Left lung (tissue), 10 donors: ENCODE results near the gene DTD2. TPM values are rescaled to one million over a fixed set of nuclear protein-coding genes. Genes with fewer than 3 reads are reported as not detected.

Experiments used
- ATAC-seq: fragments of 200-7000 bp; cut with Tn5 transposase; one replicate; pipeline ENCODE4 v1.9.1; 2020; ENCODE audit warnings: moderate library complexity
- DNase-seq, 4 donors: peaks; one replicate each; pipeline ENCODE4 v3.0.0-alpha.2; 2013 to 2020
- H3K27ac ChIP-seq, 2 donors: fragments of 200-600 bp; sonication (generic) in 1 of 2; one replicate each; pipeline versions ENCODE4 v1.5.0 to v1.8.0; 2020 to 2021
- H3K27me3 ChIP-seq, 2 donors: fragments of 200-600 bp; sonication (generic) in 1 of 2; one replicate each; pipeline versions ENCODE4 v1.5.0 to v1.8.0; 2020 to 2021
- H3K36me3 ChIP-seq, 2 donors: fragments of 200-600 bp; sonication (generic) in 1 of 2; one replicate each; pipeline versions ENCODE4 v1.5.0 to v1.8.0; 2020 to 2021
- H3K4me1 ChIP-seq, 2 donors: fragments of 200-600 bp; one replicate each; pipeline ENCODE4 v1.8.0; 2021
- H3K4me3 ChIP-seq, 2 donors: fragments of 200-600 bp; sonication (generic) in 1 of 2; one replicate each; pipeline versions ENCODE4 v1.5.0 to v1.8.0; 2020 to 2021; ENCODE audit warnings: mild to moderate bottlenecking in 1 of 2
- H3K9me3 ChIP-seq, 2 donors: fragments of 200-600 bp; sonication (generic) in 1 of 2; one replicate each; pipeline versions ENCODE4 v1.5.0 to v1.8.0; 2020 to 2021
- intact Hi-C, 2 donors: fragments of 100-400 bp; cut with DNase I; formaldehyde crosslinking; loops; one replicate each; pipeline versions ENCODE4 v1.11.2 to v1.14.2; 2022
- polyA plus RNA-seq, 6 donors: library from polyadenylated mRNA; unstranded; fragments of 120-200 nt; gene quantifications; one replicate each; pipeline ENCODE4 v1.2.1, GENCODE V29; 2013; ENCODE audit not compliant: insufficient read length in 6 of 6
- total RNA-seq, 2 donors: library from RNA; stranded (reverse); fragmentation: NEBNext Ultra II Directional; extraction: Animal tissue kit (Norgen Biotek cat#: 25700); gene quantifications; one replicate each; pipeline ENCODE4 v1.2.1, GENCODE V29; 2021
- TF ChIP-seq, protein P1 (sequence below), 2 donors: fragments of 200-600 bp; sonication (generic) in 1 of 2; IDR thresholded peaks; one replicate each; pipeline versions ENCODE4 v1.5.0 to v1.8.0; 2021; ENCODE audit warnings: antibody characterized with exemption in 2 of 2
- donor health status: DM: no; HTN: yes; CAD: no.
- donor health status: DM: no; HTN: no; CAD: no.

DTD2 gene
- total and polyA plus RNA-seq, 8 donors: 19.3 to 24.6 (median 21.5) TPM

DNA sequence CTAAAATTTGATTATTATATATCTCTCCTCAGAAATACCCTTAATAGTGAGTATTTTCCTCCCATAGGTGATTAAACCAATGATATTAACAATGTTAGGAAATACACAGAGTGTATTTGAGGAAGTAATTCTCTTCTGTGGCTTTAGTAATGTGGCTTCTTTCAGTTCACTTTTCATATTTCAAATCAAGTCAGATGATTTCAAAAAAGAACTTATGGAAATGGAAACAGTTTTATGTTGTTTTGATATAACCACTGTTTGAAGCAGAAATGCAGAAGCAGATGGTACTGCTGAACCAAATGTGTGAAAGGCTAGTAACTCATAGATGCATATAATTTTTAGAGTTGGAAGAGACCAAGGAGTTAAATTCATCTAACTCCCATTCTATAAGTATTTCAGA lies 32.4 kb upstream of the DTD2 start:
- Histone ChIP-seq H3K9me3 (no peaks in the 10 kb centered on the region), H3K4me1 (no peaks in the 10 kb centered on the region), H3K27me3 (peaks cover 0 to under 1% of the 10 kb centered on the region in 2 donors), H3K4me3 (no peak overlapping the region), H3K36me3 (no peaks in the 10 kb centered on the region), H3K27ac (no peak overlapping the region)
- TF ChIP-seq, protein P1, sequence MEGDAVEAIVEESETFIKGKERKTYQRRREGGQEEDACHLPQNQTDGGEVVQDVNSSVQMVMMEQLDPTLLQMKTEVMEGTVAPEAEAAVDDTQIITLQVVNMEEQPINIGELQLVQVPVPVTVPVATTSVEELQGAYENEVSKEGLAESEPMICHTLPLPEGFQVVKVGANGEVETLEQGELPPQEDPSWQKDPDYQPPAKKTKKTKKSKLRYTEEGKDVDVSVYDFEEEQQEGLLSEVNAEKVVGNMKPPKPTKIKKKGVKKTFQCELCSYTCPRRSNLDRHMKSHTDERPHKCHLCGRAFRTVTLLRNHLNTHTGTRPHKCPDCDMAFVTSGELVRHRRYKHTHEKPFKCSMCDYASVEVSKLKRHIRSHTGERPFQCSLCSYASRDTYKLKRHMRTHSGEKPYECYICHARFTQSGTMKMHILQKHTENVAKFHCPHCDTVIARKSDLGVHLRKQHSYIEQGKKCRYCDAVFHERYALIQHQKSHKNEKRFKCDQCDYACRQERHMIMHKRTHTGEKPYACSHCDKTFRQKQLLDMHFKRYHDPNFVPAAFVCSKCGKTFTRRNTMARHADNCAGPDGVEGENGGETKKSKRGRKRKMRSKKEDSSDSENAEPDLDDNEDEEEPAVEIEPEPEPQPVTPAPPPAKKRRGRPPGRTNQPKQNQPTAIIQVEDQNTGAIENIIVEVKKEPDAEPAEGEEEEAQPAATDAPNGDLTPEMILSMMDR (IDR thresholded peaks at IDR 0.05): no peak
- DNase-seq: no peak
- ATAC-seq: no peak
- intact Hi-C loops: no loop called here

DNA sequence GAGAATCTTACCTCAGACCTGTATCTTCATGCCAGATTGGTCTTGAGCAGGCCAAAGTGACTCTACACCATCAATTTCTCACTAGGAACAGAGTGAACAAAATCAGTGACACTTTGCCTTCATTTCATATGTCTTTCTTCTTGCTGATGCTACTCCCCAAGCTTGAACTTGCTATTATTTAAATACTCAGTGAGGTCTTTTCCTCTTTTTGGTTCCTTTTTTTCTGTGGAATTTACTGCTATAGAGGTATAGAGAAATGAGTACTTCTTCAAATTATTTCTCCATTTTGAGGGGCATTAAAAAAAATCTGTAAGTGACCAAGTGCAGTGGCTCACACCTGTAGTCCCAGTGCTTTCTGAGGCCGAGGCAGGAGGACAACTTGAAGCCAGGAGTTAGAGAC lies 30.6 kb upstream of the DTD2 start, which contains the start of gene GPR33:
Gene GPR33, minus strand, starts transcription at position 154 of the 400 bp plus-strand sequence. CDS start 4,074 bp downstream, outside the sequence.
- Histone ChIP-seq H3K27ac (no peak within 1 kb of the TSS), H3K4me1 (no peaks in the 10 kb centered on the region), H3K9me3 (no peaks in the 10 kb centered on the region), H3K4me3 (no peak within 1 kb of the TSS), H3K36me3 (no peaks in the 10 kb centered on the region), H3K27me3 (no peaks in the 10 kb centered on the region)
- intact Hi-C loops: no loop called here
- ATAC-seq (no peak), DNase-seq (no peak)
- TF ChIP-seq, protein P1 (IDR thresholded peaks at IDR 0.05): no peak

DNA sequence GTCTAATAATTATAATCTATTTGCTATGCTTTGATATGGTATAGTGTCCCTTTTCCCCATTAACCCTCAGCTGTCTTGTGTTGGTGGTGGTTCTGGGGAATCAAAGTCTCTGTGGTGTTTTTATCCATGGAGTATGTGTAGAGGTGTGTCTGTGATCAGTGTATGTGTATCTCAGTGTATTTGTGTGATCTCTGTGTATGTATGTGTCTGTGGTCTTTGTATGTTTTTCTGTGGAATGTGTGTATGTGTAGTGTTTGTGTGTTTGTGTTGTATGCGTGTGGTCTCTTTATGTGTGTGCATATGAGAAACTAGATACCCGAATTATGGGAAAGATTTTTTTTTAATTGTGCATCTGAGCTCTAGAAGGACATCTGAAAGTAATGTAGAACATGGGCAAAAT lies 29.5 kb upstream of the DTD2 start:
- H3K36me3 ChIP-seq: no peaks in the 10 kb centered on the region
- TF ChIP-seq, protein P1 (IDR thresholded peaks at IDR 0.05): no peak
- intact Hi-C loops: no loop called here
- no peaks in the 10 kb centered on the region for H3K27me3 ChIP-seq
- DNase-seq (no peak), ATAC-seq (no peak)
- H3K27ac ChIP-seq: no peak overlapping the region
- H3K4me3 ChIP-seq: no peak overlapping the region
- no peaks in the 10 kb centered on the region for H3K4me1 ChIP-seq
- H3K9me3 ChIP-seq: no peaks in the 10 kb centered on the region

DNA sequence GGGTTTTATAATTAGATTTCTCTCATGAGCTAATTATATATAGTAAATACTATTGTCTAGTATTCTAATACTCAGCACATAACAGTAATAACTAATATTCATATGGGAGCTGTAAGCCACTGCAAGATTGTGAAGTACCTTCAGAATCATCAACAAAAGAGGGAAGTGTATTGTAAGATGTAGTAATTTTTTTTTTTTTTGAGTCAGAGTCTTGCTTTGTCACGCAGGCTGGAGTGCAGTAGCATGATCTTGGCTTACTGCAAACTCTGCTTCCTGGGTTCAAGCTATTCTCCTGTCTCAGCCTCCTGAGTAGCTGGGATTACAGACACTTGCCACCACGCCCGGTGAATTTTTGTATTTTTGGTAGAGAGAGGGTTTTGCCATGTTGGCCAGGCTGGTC lies 27.4 kb upstream of the DTD2 start:
- H3K9me3 ChIP-seq: no peaks in the 10 kb centered on the region
- ATAC-seq (peak; percentile 29), DNase-seq (no peak)
- H3K4me3 ChIP-seq: no peak overlapping the region
- TF ChIP-seq, protein P1 (IDR thresholded peaks at IDR 0.05): no peak
- intact Hi-C loops: no loop called here
- no peaks in the 10 kb centered on the region for H3K36me3 ChIP-seq
- H3K27ac ChIP-seq: no peak overlapping the region
- no peaks in the 10 kb centered on the region for H3K27me3 ChIP-seq
- no peaks in the 10 kb centered on the region for H3K4me1 ChIP-seq

DNA sequence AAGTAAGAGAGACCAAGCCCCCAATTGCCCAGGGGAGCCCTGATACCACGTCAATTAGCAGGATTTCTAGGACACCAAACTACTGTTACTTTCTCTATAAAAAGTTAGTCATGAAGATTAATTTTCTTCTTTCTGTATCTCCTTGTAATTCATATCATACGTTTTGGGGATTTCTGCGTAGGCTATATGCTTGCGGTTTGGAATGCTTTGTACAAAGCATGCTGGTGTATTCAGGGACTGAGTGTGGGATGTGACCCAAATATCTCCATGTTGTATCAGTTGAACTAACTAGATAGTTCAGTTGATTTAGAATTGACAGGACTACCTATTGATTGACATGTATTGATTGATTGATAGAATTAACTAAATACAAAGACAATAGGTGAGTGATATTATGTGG lies 22.9 kb upstream of the DTD2 start:
- no peak overlapping the region for H3K27ac ChIP-seq
- intact Hi-C loops: no loop called here
- no peaks in the 10 kb centered on the region for H3K9me3 ChIP-seq
- ATAC-seq (no peak), DNase-seq (no peak)
- TF ChIP-seq, protein P1 (IDR thresholded peaks at IDR 0.05): no peak
- H3K4me1 ChIP-seq: no peaks in the 10 kb centered on the region
- H3K4me3 ChIP-seq: no peak overlapping the region
- no peaks in the 10 kb centered on the region for H3K27me3 ChIP-seq
- no peaks in the 10 kb centered on the region for H3K36me3 ChIP-seq
